Smooth muscle cell (in vitro differentiated cells): Measurements from ENCODE around the gene PGF. TPM values are rescaled to one million over a fixed set of nuclear protein-coding genes. Genes with fewer than 3 reads are reported as not detected.

ENCODE experiments used
- DNase-seq: peaks from one replicate; lab custom pipeline; 2025; ENCODE audit not compliant: unreplicated experiment; lab: John Stamatoyannopoulos, UW
- H2AFZ ChIP-seq: fragments of 200-600 bp; sonication (generic); 2 replicates; pipeline ENCODE4 v1.6.0; 2016; ENCODE audit warnings: antibody characterized with exemption, low read depth, mild to moderate bottlenecking
- H3F3A ChIP-seq: fragments of 200-600 bp; sonication (generic); 2 replicates; pipeline ENCODE4 v1.6.0; 2017; ENCODE audit warnings: antibody characterized with exemption, low read depth
- H3K27ac ChIP-seq: fragments of 200-600 bp; sonication (generic); 2 replicates; pipeline ENCODE4 v1.5.1; 2016; ENCODE audit warnings: low read depth, mild to moderate bottlenecking
- H3K27me3 ChIP-seq: fragments of 200-600 bp; sonication (generic); 2 replicates; pipeline ENCODE4 v1.6.1; 2016; ENCODE audit warnings: low read depth, mild to moderate bottlenecking
- H3K36me3 ChIP-seq: fragments of 200-600 bp; sonication (generic); 2 replicates; pipeline ENCODE4 v1.5.1; 2016; ENCODE audit warnings: low read depth
- H3K4me1 ChIP-seq: fragments of 200-600 bp; sonication (generic); 2 replicates; pipeline ENCODE4 v1.5.1; 2016; ENCODE audit warnings: low read depth
- H3K4me2 ChIP-seq: fragments of 200-600 bp; sonication (generic); 2 replicates; pipeline ENCODE4 v1.6.0; 2016; ENCODE audit warnings: mild to moderate bottlenecking
- H3K4me3 ChIP-seq: fragments of 200-600 bp; sonication (generic); 2 replicates; pipeline ENCODE4 v1.5.1; 2016; ENCODE audit warnings: mild to moderate bottlenecking
- H3K79me2 ChIP-seq: fragments of 200-600 bp; sonication (generic); 2 replicates; pipeline ENCODE4 v1.6.0; 2016; ENCODE audit warnings: low read depth, mild to moderate bottlenecking
- H3K9ac ChIP-seq: fragments of 200-600 bp; sonication (generic); 2 replicates; pipeline ENCODE4 v1.6.0; 2016; ENCODE audit warnings: low read depth
- H3K9me3 ChIP-seq: fragments of 200-600 bp; sonication (generic); replicated peaks from 2 replicates; pipeline ENCODE4 v1.5.1; 2016; ENCODE audit warnings: low read depth
- H4K20me1 ChIP-seq: fragments of 200-600 bp; sonication (generic); 2 replicates; pipeline ENCODE4 v1.6.0; 2016; ENCODE audit warnings: low read depth
- WGBS: methylation state at CpG from one replicate; pipeline ENCODE4 v1.1.7; 2016; ENCODE audit warnings: low lambda C conversion rate; 5-methylcytosine and 5-hydroxymethylcytosine counted together
- polyA plus RNA-seq: library from polyadenylated mRNA; unstranded; fragments of >200 nt; fragmentation: Nextera tagmentation; extraction: Ambion mirVana; gene quantifications from 2 replicates; pipeline ENCODE4 v1.2.1, GENCODE V29; 2016
- total RNA-seq: library from RNA; depleted of rRNA; stranded (reverse); fragments of >200 nt; gene quantifications from 2 replicates; pipeline ENCODE4 v1.2.3, GENCODE V29; 2014
- TF ChIP-seq, protein P1 (sequence below): fragments of 200-600 bp; sonication (generic); IDR thresholded peaks from 2 replicates; pipeline ENCODE4 v1.5.1; 2017; ENCODE audit warnings: borderline replicate concordance, mild to moderate bottlenecking, antibody characterized with exemption; ENCODE audit not compliant: insufficient read depth, poor library complexity, severe bottlenecking

PGF gene
- total and polyA plus RNA-seq, 2 experiments from 2014 or later = 15.4 to 30.6 TPM

DNA sequence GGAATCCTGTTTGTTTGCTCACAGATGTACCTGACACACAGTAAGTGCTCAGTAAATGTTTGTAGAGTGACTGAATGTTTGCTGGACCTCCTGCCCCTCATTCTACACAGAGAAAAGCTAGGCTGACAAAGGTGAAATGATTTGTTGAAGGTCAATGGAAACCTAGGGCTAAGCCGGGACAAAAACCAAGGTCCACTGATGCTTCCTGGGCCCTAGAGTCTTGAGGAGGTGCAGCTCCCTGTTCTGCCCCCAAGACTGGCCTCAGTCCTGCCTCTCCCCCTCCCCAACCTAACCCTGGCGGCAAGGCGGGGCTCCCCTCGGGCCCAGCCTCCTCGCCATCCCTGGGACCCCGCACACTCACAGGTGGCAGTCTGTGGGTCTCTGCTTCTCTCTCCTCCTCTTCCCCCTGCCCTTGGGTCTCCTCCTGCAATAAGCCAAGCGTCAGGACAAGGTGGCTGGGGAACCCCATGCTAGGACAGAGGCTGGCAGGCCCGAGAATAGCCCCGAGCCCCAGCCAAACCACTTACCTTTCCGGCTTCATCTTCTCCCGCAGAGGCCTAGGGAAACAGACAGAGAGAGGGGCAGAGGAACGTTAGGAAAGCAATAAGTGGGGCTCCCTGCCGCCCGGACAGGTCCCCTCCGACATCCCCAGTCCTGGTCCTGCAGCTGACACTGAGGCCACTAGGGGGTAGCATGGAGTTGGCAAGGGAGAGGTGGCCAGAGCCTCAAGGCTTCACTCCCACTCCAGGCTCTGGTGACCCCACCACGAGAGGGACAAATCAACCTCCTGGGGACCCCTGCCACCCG lies 9.3 kb downstream of the PGF start:
- no peaks in the 10 kb centered on the region for H3K79me2 ChIP-seq
- no peaks in the 10 kb centered on the region for H3K27me3 ChIP-seq
- no peaks in the 10 kb centered on the region for H3K9me3 ChIP-seq
- no peak overlapping the region for H3K4me2 ChIP-seq
- H4K20me1 ChIP-seq = no peaks in the 10 kb centered on the region
- no peak overlapping the region for H3K9ac ChIP-seq
- DNase-seq = peak; percentile 31
- H3K4me1 ChIP-seq = peaks cover 4% of the 10 kb centered on the region
- WGBS = 56% methylated on average over 17 of the region's 17 CpGs
- H3K4me3 ChIP-seq = no peak overlapping the region
- H2AFZ ChIP-seq = no peak overlapping the region
- no peaks in the 10 kb centered on the region for H3K36me3 ChIP-seq
- TF ChIP-seq, protein P1, sequence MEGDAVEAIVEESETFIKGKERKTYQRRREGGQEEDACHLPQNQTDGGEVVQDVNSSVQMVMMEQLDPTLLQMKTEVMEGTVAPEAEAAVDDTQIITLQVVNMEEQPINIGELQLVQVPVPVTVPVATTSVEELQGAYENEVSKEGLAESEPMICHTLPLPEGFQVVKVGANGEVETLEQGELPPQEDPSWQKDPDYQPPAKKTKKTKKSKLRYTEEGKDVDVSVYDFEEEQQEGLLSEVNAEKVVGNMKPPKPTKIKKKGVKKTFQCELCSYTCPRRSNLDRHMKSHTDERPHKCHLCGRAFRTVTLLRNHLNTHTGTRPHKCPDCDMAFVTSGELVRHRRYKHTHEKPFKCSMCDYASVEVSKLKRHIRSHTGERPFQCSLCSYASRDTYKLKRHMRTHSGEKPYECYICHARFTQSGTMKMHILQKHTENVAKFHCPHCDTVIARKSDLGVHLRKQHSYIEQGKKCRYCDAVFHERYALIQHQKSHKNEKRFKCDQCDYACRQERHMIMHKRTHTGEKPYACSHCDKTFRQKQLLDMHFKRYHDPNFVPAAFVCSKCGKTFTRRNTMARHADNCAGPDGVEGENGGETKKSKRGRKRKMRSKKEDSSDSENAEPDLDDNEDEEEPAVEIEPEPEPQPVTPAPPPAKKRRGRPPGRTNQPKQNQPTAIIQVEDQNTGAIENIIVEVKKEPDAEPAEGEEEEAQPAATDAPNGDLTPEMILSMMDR = peak; percentile 79
- H3F3A ChIP-seq = no peaks in the 10 kb centered on the region
- H3K27ac ChIP-seq = no peak overlapping the region

- no peak for DNase-seq
- Histone ChIP-seq H3K4me3 (no peak overlapping the region), H3K4me1 (peaks cover 4% of the 10 kb centered on the region), H3F3A (peaks cover 2% of the 10 kb centered on the region), H3K9ac (no peak overlapping the region), H3K4me2 (no peak overlapping the region), H4K20me1 (no peaks in the 10 kb centered on the region), H3K27me3 (no peaks in the 10 kb centered on the region), H2AFZ (no peak overlapping the region), H3K36me3 (no peaks in the 10 kb centered on the region), H3K9me3 (no peaks in the 10 kb centered on the region), H3K79me2 (no peaks in the 10 kb centered on the region), H3K27ac (no peak overlapping the region)
- WGBS = 73% methylated on average over 17 of the region's 17 CpGs
- TF ChIP-seq, protein P1 = peak; percentile 59
These were observed 10.0 kb downstream of the PGF start for GRCh38 chr14:74945261-74945851.

GRCh38 chr14:74942608-74943007 lies 12.8 kb downstream of the PGF start:
- 95% methylated on average over 11 of the region's 11 CpGs for WGBS
- no peak overlapping the region for H2AFZ ChIP-seq

More at GRCh38 chr14:74942608-74943007, 12.8 kb downstream of the PGF start:
- H3K79me2 ChIP-seq = no peaks in the 10 kb centered on the region
- no peaks in the 10 kb centered on the region for H3K36me3 ChIP-seq
- peaks cover 4% of the 10 kb centered on the region for H3K4me1 ChIP-seq
- H3K4me2 ChIP-seq = no peak overlapping the region
- DNase-seq = no peak
- H3K4me3 ChIP-seq = no peak overlapping the region
- H3K27me3 ChIP-seq = no peaks in the 10 kb centered on the region
- H3K9ac ChIP-seq = no peak overlapping the region
- H3F3A ChIP-seq = peaks cover 9% of the 10 kb centered on the region
- H3K9me3 ChIP-seq = no peaks in the 10 kb centered on the region
- no peaks in the 10 kb centered on the region for H4K20me1 ChIP-seq
- TF ChIP-seq, protein P1 = no peak
- H3K27ac ChIP-seq = peak overlapping the region; percentile 40
